Ishikawa (cell line): Measurements from ENCODE around the gene ATF2.

Source experiments
- CEBPB ChIP-seq: IDR thresholded peaks from 2 replicates; pipeline ENCODE4 v1.6.1; 2012
- CREB1 ChIP-seq: IDR thresholded peaks from 2 replicates; pipeline ENCODE4 v1.6.1; 2012; ENCODE audit warnings: low read depth
- EGR1 ChIP-seq: IDR thresholded peaks from 2 replicates; pipeline ENCODE4 v1.6.1; 2012
- EP300 ChIP-seq: IDR thresholded peaks from 2 replicates; pipeline ENCODE4 v1.6.1; 2012; ENCODE audit warnings: borderline replicate concordance
- FOXM1 ChIP-seq: IDR thresholded peaks from 2 replicates; pipeline ENCODE4 v1.6.1; 2012; ENCODE audit warnings: low read depth, borderline replicate concordance
- MAX ChIP-seq: IDR thresholded peaks from 2 replicates; pipeline ENCODE4 v1.6.1; 2012
- NFIC ChIP-seq: IDR thresholded peaks from 2 replicates; pipeline ENCODE4 v1.6.1; 2012
- RAD21 ChIP-seq: IDR thresholded peaks from 2 replicates; pipeline ENCODE4 v1.6.1; 2012; ENCODE audit warnings: low read depth
- TAF1 ChIP-seq: IDR thresholded peaks from 2 replicates; pipeline ENCODE4 v1.6.1; 2012; ENCODE audit warnings: low read depth, mild to moderate bottlenecking
- TCF12 ChIP-seq: IDR thresholded peaks from 2 replicates; pipeline ENCODE4 v1.6.1; 2012; ENCODE audit warnings: low read depth
- TEAD4 ChIP-seq: IDR thresholded peaks from 2 replicates; pipeline ENCODE4 v1.6.1; 2012
- USF1 ChIP-seq: IDR thresholded peaks from 2 replicates; pipeline ENCODE4 v1.6.1; 2012
- YY1 ChIP-seq: IDR thresholded peaks from 2 replicates; pipeline ENCODE4 v1.6.1; 2012; ENCODE audit warnings: low read depth
- ZBTB7A ChIP-seq: IDR thresholded peaks from 2 replicates; pipeline ENCODE4 v1.6.1; 2012; ENCODE audit warnings: low read depth
- TF ChIP-seq, protein P1 (sequence below): IDR thresholded peaks from 2 replicates; pipeline ENCODE4 v1.6.1; 2012; ENCODE audit warnings: low read depth, mild to moderate bottlenecking

The ATF2 gene

GRCh38 chr2:175123254-175123653 is 44.7 kb downstream of the ATF2 start:
- TF ChIP-seq NFIC, result no peak
- TF ChIP-seq MAX, result no peak
- no peak for TF ChIP-seq EGR1
- TF ChIP-seq CEBPB, result no peak
- no peak for TF ChIP-seq TEAD4
- no peak for TF ChIP-seq RAD21
- no peak for TF ChIP-seq YY1
- no peak for TF ChIP-seq USF1

- TF ChIP-seq CREB1 (no peak), RAD21 (peak; percentile 49)
Observed at GRCh38 chr2:175111200-175111657, 56.8 kb downstream of the ATF2 start.

- TF ChIP-seq USF1, result no peak
- TF ChIP-seq YY1, result no peak
- no peak for TF ChIP-seq CREB1
- TF ChIP-seq MAX, result no peak
- TF ChIP-seq CEBPB, result no peak
- no peak for TF ChIP-seq EGR1
- no peak for TF ChIP-seq RAD21
Observed at GRCh38 chr2:175107146-175107545, 60.9 kb downstream of the ATF2 start.

DNA sequence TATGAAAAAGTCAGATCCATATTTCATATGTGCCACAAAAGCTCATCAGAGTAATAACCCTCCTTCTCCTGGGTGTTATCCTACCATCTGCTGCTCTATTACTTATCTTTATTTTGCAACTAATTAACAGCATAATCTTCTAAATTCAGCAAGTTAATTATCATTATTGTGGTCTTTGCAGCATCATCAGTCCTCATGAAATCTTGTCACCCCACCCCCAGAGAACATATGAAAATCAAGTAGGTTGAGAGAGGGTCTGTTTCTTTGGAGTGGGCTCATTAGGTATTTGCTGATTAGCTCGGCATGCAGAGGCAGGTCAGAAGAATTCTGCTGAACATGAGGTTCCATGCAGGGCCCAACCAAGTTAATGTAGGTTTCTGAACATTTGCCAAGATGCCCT is 64.8 kb downstream of the ATF2 start:
- no peak for TF ChIP-seq CEBPB
- TF ChIP-seq EGR1, result no peak
- no peak for TF ChIP-seq MAX
- no peak for TF ChIP-seq USF1
- no peak for TF ChIP-seq NFIC
- no peak for TF ChIP-seq TCF12
- no peak for TF ChIP-seq ZBTB7A
- no peak for TF ChIP-seq FOXM1

GRCh38 chr2:175101514-175101913 is 66.5 kb downstream of the ATF2 start:
- TF ChIP-seq TAF1 (no peak), FOXM1 (no peak), MAX (no peak), CEBPB (no peak), NFIC (no peak), YY1 (no peak)
- TF ChIP-seq, protein P1, sequence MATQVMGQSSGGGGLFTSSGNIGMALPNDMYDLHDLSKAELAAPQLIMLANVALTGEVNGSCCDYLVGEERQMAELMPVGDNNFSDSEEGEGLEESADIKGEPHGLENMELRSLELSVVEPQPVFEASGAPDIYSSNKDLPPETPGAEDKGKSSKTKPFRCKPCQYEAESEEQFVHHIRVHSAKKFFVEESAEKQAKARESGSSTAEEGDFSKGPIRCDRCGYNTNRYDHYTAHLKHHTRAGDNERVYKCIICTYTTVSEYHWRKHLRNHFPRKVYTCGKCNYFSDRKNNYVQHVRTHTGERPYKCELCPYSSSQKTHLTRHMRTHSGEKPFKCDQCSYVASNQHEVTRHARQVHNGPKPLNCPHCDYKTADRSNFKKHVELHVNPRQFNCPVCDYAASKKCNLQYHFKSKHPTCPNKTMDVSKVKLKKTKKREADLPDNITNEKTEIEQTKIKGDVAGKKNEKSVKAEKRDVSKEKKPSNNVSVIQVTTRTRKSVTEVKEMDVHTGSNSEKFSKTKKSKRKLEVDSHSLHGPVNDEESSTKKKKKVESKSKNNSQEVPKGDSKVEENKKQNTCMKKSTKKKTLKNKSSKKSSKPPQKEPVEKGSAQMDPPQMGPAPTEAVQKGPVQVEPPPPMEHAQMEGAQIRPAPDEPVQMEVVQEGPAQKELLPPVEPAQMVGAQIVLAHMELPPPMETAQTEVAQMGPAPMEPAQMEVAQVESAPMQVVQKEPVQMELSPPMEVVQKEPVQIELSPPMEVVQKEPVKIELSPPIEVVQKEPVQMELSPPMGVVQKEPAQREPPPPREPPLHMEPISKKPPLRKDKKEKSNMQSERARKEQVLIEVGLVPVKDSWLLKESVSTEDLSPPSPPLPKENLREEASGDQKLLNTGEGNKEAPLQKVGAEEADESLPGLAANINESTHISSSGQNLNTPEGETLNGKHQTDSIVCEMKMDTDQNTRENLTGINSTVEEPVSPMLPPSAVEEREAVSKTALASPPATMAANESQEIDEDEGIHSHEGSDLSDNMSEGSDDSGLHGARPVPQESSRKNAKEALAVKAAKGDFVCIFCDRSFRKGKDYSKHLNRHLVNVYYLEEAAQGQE, result no peak

GRCh38 chr2:175097297-175097696 is 70.7 kb downstream of the ATF2 start:
- TF ChIP-seq CEBPB (no peak), USF1 (no peak)

- TF ChIP-seq CREB1 (no peak), USF1 (no peak), FOXM1 (no peak), TEAD4 (no peak), RAD21 (no peak), YY1 (no peak), TAF1 (no peak)
Observed at GRCh38 chr2:175080479-175080878, 87.5 kb downstream of the ATF2 start.

GRCh38 chr2:175076272-175076671 is 91.7 kb downstream of the ATF2 start:
- TF ChIP-seq TCF12 (no peak), NFIC (no peak), FOXM1 (no peak), CREB1 (no peak), USF1 (no peak), CEBPB (no peak), TAF1 (no peak), YY1 (no peak), RAD21 (no peak), EP300 (no peak), TEAD4 (no peak), MAX (no peak), EGR1 (no peak), ZBTB7A (no peak)
- TF ChIP-seq, protein P1, result no peak
